GM18861 (cell line): ENCODE results near the gene DFFA.
"Not testable (repeated sequence)": the region's sequence is repeated elsewhere in the genome, so short reads cannot be mapped to it uniquely, and the experiment has no call there.

Experiments
- ATAC-seq: cut with Tn5 transposase; IDR thresholded peaks from one replicate; pipeline ENCODE4 v1.9.1; 2021; ENCODE audit not compliant: unreplicated experiment

DFFA gene

GRCh38 chr1:10506046-10506676, 33.8 kb upstream of the DFFA start:
- ATAC-seq, result not testable (repeated sequence)

- ATAC-seq, result no peak
Measured at GRCh38 chr1:10504249-10504648, 31.9 kb upstream of the DFFA start.

- ATAC-seq, result no peak
Measured at GRCh38 chr1:10502206-10502605, 29.9 kb upstream of the DFFA start.

- no peak for ATAC-seq
Measured at GRCh38 chr1:10498231-10498630, 25.9 kb upstream of the DFFA start.

- no peak for ATAC-seq
Measured at GRCh38 chr1:10497109-10497508, 24.8 kb upstream of the DFFA start.

- no peak for ATAC-seq
Measured at GRCh38 chr1:10495952-10496351, 23.6 kb upstream of the DFFA start.

- ATAC-seq, result no peak
Measured at GRCh38 chr1:10495475-10495817, 23.1 kb upstream of the DFFA start.

- peak; percentile 81 for ATAC-seq
Measured at GRCh38 chr1:10494754-10495474, 22.6 kb upstream of the DFFA start.

- ATAC-seq, result no peak
Measured at GRCh38 chr1:10494418-10494753, 22.1 kb upstream of the DFFA start.

GRCh38 chr1:10490286-10490970, 18.1 kb upstream of the DFFA start:
- no peak for ATAC-seq

- ATAC-seq, result no peak
Measured at GRCh38 chr1:10489291-10490055, 17.1 kb upstream of the DFFA start.

GRCh38 chr1:10484521-10484920, 12.2 kb upstream of the DFFA start:
- ATAC-seq, result no peak

GRCh38 chr1:10480614-10481013, 8.3 kb upstream of the DFFA start:
- no peak for ATAC-seq

- ATAC-seq, result no peak
Measured at GRCh38 chr1:10479296-10479695, 7.0 kb upstream of the DFFA start.

- no peak for ATAC-seq
Measured at GRCh38 chr1:10475510-10475909, 3.2 kb upstream of the DFFA start.

GRCh38 chr1:10474613-10475507, 2.5 kb upstream of the DFFA start, which contains the start of gene PEX14:
TSS of gene PEX14 (plus strand) at chr1:10474950. CDS start at chr1:10474967, 17 bp downstream.
- peak; percentile 31 for ATAC-seq

GRCh38 chr1:10474309-10474612, 1.9 kb upstream of the DFFA start:
- not testable (repeated sequence) for ATAC-seq

GRCh38 chr1:10473145-10473765, 926 bp upstream of the DFFA start:
- ATAC-seq, result no peak

GRCh38 chr1:10471411-10472219, 714 bp downstream of the DFFA start:
- no peak for ATAC-seq
